GM23248 (cell line): ENCODE data around the gene LRPAP1. TPM values are rescaled to one million over a fixed set of nuclear protein-coding genes. Genes with fewer than 3 reads are reported as not detected.
"Not testable (repeated sequence)": the region's sequence is repeated elsewhere in the genome, so short reads cannot be mapped to it uniquely, and the experiment has no call there.

ENCODE experiments used
- DNase-seq: peaks from one replicate; pipeline ENCODE4 v3.0.0-alpha.2; 2015
- H2AFZ ChIP-seq: fragments of 200-600 bp; sonication (generic); 2 replicates; pipeline ENCODE4 v1.6.1; 2016; ENCODE audit warnings: antibody characterized with exemption
- H3F3A ChIP-seq: fragments of 200-600 bp; sonication (generic); 2 replicates; pipeline ENCODE4 v1.6.1; 2016; ENCODE audit warnings: mild to moderate bottlenecking, antibody characterized with exemption, mixed run types; ENCODE audit not compliant: insufficient read depth
- H3K27ac ChIP-seq: fragments of 200-600 bp; sonication (generic); 2 replicates; pipeline ENCODE4 v1.5.1; 2016; ENCODE audit warnings: mild to moderate bottlenecking
- H3K27me3 ChIP-seq: fragments of 200-600 bp; sonication (generic); replicated peaks from 2 replicates; pipeline ENCODE4 v1.6.1; 2016; ENCODE audit warnings: mild to moderate bottlenecking; ENCODE audit not compliant: insufficient read depth
- H3K36me3 ChIP-seq: fragments of 200-600 bp; sonication (generic); 2 replicates; pipeline ENCODE4 v1.6.1; 2016; ENCODE audit warnings: low read depth, mild to moderate bottlenecking
- H3K4me1 ChIP-seq: fragments of 200-600 bp; sonication (generic); 2 replicates; pipeline ENCODE4 v1.6.1; 2016; ENCODE audit warnings: mild to moderate bottlenecking; ENCODE audit not compliant: insufficient read depth
- H3K4me2 ChIP-seq: fragments of 200-600 bp; sonication (generic); one replicate; pipeline ENCODE4 v1.6.1; 2016; ENCODE audit warnings: mild to moderate bottlenecking; ENCODE audit not compliant: unreplicated experiment
- H3K4me3 ChIP-seq: fragments of 200-600 bp; sonication (generic); 2 replicates; pipeline ENCODE4 v1.5.1; 2016; ENCODE audit warnings: mild to moderate bottlenecking
- H3K79me2 ChIP-seq: fragments of 200-600 bp; sonication (generic); 2 replicates; pipeline ENCODE4 v1.6.1; 2016; ENCODE audit warnings: mild to moderate bottlenecking; ENCODE audit not compliant: insufficient read depth
- H3K9ac ChIP-seq: fragments of 200-600 bp; sonication (generic); 2 replicates; pipeline ENCODE4 v1.6.1; 2016; ENCODE audit warnings: mild to moderate bottlenecking
- H3K9me2 ChIP-seq: fragments of 200-600 bp; sonication (generic); 2 replicates; pipeline ENCODE4 v1.6.1; 2016; ENCODE audit warnings: mixed run types, mild to moderate bottlenecking, moderate library complexity; ENCODE audit not compliant: insufficient read depth
- H3K9me3 ChIP-seq: fragments of 200-600 bp; sonication (generic); one replicate; pipeline ENCODE4 v1.6.1; 2017; ENCODE audit warnings: low read depth
- H4K20me1 ChIP-seq: fragments of 200-600 bp; sonication (generic); 2 replicates; pipeline ENCODE4 v1.6.0; 2016; ENCODE audit not compliant: insufficient read depth
- EZH2 ChIP-seq: fragments of 200-600 bp; sonication (generic); IDR thresholded peaks from 2 replicates; pipeline ENCODE4 v1.6.1; 2018; ENCODE audit warnings: antibody characterized with exemption, mild to moderate bottlenecking; ENCODE audit not compliant: insufficient read depth, poor library complexity, severe bottlenecking
- EZH2phosphoT487 ChIP-seq: fragments of 200-600 bp; sonication (generic); IDR thresholded peaks from 2 replicates; pipeline ENCODE4 v1.6.1; 2018; ENCODE audit warnings: antibody characterized with exemption, moderate library complexity, mild to moderate bottlenecking, low read depth; ENCODE audit not compliant: insufficient read depth
- WGBS, 2 experiments: methylation state at CpG; one replicate each; pipeline ENCODE4 v1.1.6; 2015 to 2017; ENCODE audit warnings: low lambda C conversion rate in 2 of 2, low coverage in 1 of 2; ENCODE audit errors: missing lambda C conversion rate in 2 of 2; 5-methylcytosine and 5-hydroxymethylcytosine counted together
- in situ Hi-C: fragments of 300-500 bp; cut with MboI; formaldehyde crosslinking; loops from 2 replicates; pipeline ENCODE4 v1.15.0; 2020
- polyA plus RNA-seq: library from polyadenylated mRNA; unstranded; fragments of >200 nt; fragmentation: Nextera tagmentation; extraction: Ambion mirVana; gene quantifications from 2 replicates; pipeline ENCODE4 v1.2.1, GENCODE V29; 2016
- total RNA-seq: library from RNA; depleted of rRNA; stranded (reverse); fragments of >200 nt; shearing (Covaris generic); gene quantifications from 2 replicates; pipeline ENCODE4 v1.2.3, GENCODE V29; 2014

LRPAP1 gene
- total and polyA plus RNA-seq, 2 experiments from 2014 or later: 237 to 338 TPM

GRCh38 chr4:3576533-3577207, 44.4 kb upstream of the LRPAP1 start:
- 58 to 61% methylated on average over 20 to 21 of the region's 21 CpGs for WGBS, 2 experiments
- H3K9me2 ChIP-seq, in situ Hi-C loops: not testable (repeated sequence)

GRCh38 chr4:3575426-3576369, 43.5 kb upstream of the LRPAP1 start:
- H3K79me2 ChIP-seq, H3K4me1 ChIP-seq, DNase-seq, H3K36me3 ChIP-seq, H3F3A ChIP-seq, H4K20me1 ChIP-seq, H3K9ac ChIP-seq, H3K9me3 ChIP-seq, H3K9me2 ChIP-seq, H3K4me2 ChIP-seq, in situ Hi-C loops, H2AFZ ChIP-seq, H3K27ac ChIP-seq, H3K4me3 ChIP-seq, H3K27me3 ChIP-seq: not testable (repeated sequence)
- WGBS, 2 experiments: 50 to 57% methylated on average over 18 to 19 of the region's 19 CpGs

More at GRCh38 chr4:3576533-3577207, 44.4 kb upstream of the LRPAP1 start:
- H3K4me2 ChIP-seq, DNase-seq, H2AFZ ChIP-seq, H3K4me3 ChIP-seq, H3K27ac ChIP-seq, H3K27me3 ChIP-seq, H4K20me1 ChIP-seq, H3K9ac ChIP-seq, H3F3A ChIP-seq, H3K4me1 ChIP-seq, H3K79me2 ChIP-seq, H3K9me3 ChIP-seq, H3K36me3 ChIP-seq: not testable (repeated sequence)

GRCh38 chr4:3574865-3575264, 42.6 kb upstream of the LRPAP1 start:
- H3K4me2 ChIP-seq, H3F3A ChIP-seq, H3K9me2 ChIP-seq, H3K27ac ChIP-seq, in situ Hi-C loops, H3K4me3 ChIP-seq, H3K79me2 ChIP-seq, H2AFZ ChIP-seq, H4K20me1 ChIP-seq, H3K9me3 ChIP-seq, DNase-seq, H3K9ac ChIP-seq, H3K4me1 ChIP-seq, H3K27me3 ChIP-seq, H3K36me3 ChIP-seq: not testable (repeated sequence)
- 43 to 48% methylated on average over 9 of the region's 9 CpGs for WGBS, 2 experiments

GRCh38 chr4:3574346-3574745, 42.1 kb upstream of the LRPAP1 start:
- H3K9me2 ChIP-seq, H3K27me3 ChIP-seq, H3F3A ChIP-seq, H3K4me3 ChIP-seq, H3K4me2 ChIP-seq, H2AFZ ChIP-seq, H3K27ac ChIP-seq, H3K4me1 ChIP-seq, H4K20me1 ChIP-seq, H3K9me3 ChIP-seq, H3K36me3 ChIP-seq, H3K79me2 ChIP-seq, H3K9ac ChIP-seq, in situ Hi-C loops, DNase-seq: not testable (repeated sequence)
- WGBS, 2 experiments: 87 to 94% methylated on average over 20 of the region's 20 CpGs

GRCh38 chr4:3573131-3573530, 40.9 kb upstream of the LRPAP1 start:
- Histone ChIP-seq H3K36me3 (no peaks in the 10 kb centered on the region), H3K4me3 (no peak overlapping the region), H2AFZ (no peak overlapping the region), H3K9ac (no peak overlapping the region), H4K20me1 (no peaks in the 10 kb centered on the region), H3K9me3 (no peaks in the 10 kb centered on the region), H3K27me3 (peaks cover 5% of the 10 kb centered on the region), H3F3A (no peaks in the 10 kb centered on the region), H3K9me2 (no peaks in the 10 kb centered on the region), H3K27ac (no peak overlapping the region), H3K4me2 (no peak overlapping the region), H3K4me1 (no peaks in the 10 kb centered on the region), H3K79me2 (no peaks in the 10 kb centered on the region)
- 54 to 64% methylated on average over 12 of the region's 12 CpGs for WGBS, 2 experiments
- DNase-seq: no peak
- in situ Hi-C loops: no loop called here
- TF ChIP-seq EZH2phosphoT487 (no peak), EZH2 (no peak)
